ENCODE data around the gene ZNF431. TPM values are rescaled to one million over a fixed set of nuclear protein-coding genes. Genes with fewer than 3 reads are reported as not detected.

ZNF431 gene
- 2.9 and 3.1 TPM in 2 replicates for total RNA-seq

DNA sequence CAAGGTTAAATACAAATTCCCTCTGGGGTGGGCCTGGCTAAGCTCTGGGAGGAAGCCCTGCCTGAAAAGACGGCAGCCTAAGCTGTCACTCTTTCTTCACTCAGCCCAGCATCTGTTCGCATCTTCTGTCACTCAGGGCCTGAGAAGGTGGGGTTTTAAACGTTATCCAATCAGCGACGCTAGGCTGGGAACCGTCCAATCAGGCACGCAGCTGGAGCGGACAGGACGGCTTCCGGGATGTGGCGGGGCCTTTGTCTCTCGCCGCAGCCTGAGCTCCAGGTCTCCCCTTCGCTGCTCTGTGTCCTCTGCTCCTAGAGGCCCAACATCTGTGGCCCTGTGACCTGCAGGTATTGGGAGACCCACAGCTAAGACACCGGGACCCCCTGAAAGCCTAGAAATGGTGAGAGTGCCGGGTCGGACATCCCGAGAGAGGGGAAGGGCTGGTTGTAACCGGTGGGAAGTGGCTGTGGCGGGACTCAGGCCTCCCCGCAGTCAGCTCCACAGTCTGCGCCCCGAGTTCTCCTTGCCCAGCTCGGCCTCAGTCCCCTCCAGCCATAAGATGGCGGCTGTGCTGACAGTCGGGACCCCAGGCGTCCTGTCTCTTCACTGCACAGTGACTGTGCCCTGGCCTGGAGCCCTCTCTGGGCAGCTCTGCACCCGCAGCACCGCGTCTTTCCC, at the start of gene ZNF431:
ZNF431 (plus strand) TSS at position 254 of the 678 bp plus-strand sequence; CDS start at position 398, 144 bp downstream.

Other genes with a start within 250 kb of the ZNF431 start
- gene ZNF85, start 218.8 kb upstream of the ZNF431 start, total RNA-seq = 1.5 and 4.8 TPM in 2 replicates
- gene ZNF430, start 121.4 kb upstream of the ZNF431 start, total RNA-seq = 8.1 and 10.0 TPM in 2 replicates
- 2.5 and 7.6 TPM in 2 replicates for gene ZNF714, start 59.8 kb upstream of the ZNF431 start, total RNA-seq
- 3.6 and 8.3 TPM in 2 replicates for gene ZNF708, start 187.4 kb downstream of the ZNF431 start, total RNA-seq
- 1.7 and 6.0 TPM in 2 replicates for gene ZNF738, start 217.0 kb downstream of the ZNF431 start, total RNA-seq